Trophoblast cell (in vitro differentiated cells and primary cell): ENCODE measurements around the gene FGD2.

ENCODE experiments used
- DNase-seq, 2 donors: peaks; one replicate each; pipeline ENCODE4 v3.0.0-alpha.2; 2016
- H2AFZ ChIP-seq: 2 replicates; pipeline ENCODE4 v1.6.1; 2013; ENCODE audit warnings: low read length, moderate library complexity, mild to moderate bottlenecking; ENCODE audit not compliant: insufficient read depth, poor library complexity
- H2AK5ac ChIP-seq: 2 replicates; pipeline ENCODE4 v1.6.1; 2013; ENCODE audit warnings: mild to moderate bottlenecking, low read length
- H2BK120ac ChIP-seq: 2 replicates; pipeline ENCODE4 v1.6.1; 2013; ENCODE audit warnings: low read length, mild to moderate bottlenecking, moderate library complexity; ENCODE audit not compliant: insufficient read depth, poor library complexity
- H2BK12ac ChIP-seq: 2 replicates; pipeline ENCODE4 v1.6.1; 2013; ENCODE audit warnings: mild to moderate bottlenecking, low read length, moderate library complexity
- H2BK5ac ChIP-seq: 2 replicates; pipeline ENCODE4 v1.6.1; 2013; ENCODE audit warnings: low read length, low read depth, moderate library complexity, mild to moderate bottlenecking; ENCODE audit not compliant: poor library complexity
- H3K14ac ChIP-seq: 2 replicates; pipeline ENCODE4 v1.6.1; 2013; ENCODE audit warnings: mild to moderate bottlenecking, low read length
- H3K18ac ChIP-seq: 2 replicates; pipeline ENCODE4 v1.6.1; 2013; ENCODE audit warnings: mild to moderate bottlenecking, low read length
- H3K23ac ChIP-seq: 2 replicates; pipeline ENCODE4 v1.6.1; 2013; ENCODE audit warnings: low read length
- H3K27ac ChIP-seq: 2 replicates; pipeline ENCODE4 v1.5.1; 2013; ENCODE audit warnings: low read depth, mild to moderate bottlenecking, inconsistent platforms, low read length, moderate library complexity
- H3K27me3 ChIP-seq: 2 replicates; pipeline ENCODE4 v1.6.1; 2013; ENCODE audit warnings: inconsistent platforms, mild to moderate bottlenecking, low read length, moderate library complexity; ENCODE audit not compliant: insufficient read depth
- H3K36me3 ChIP-seq, 2 experiments: 1 replicate in 1 of 2; 2 replicates in 1 of 2; pipeline ENCODE4 v1.6.1; 2013; ENCODE audit warnings: low read length in 2 of 2, mild to moderate bottlenecking in 2 of 2, moderate library complexity in 1 of 2; ENCODE audit not compliant: insufficient read depth in 2 of 2, control insufficient read depth in 1 of 2
- H3K4ac ChIP-seq: 2 replicates; pipeline ENCODE4 v1.6.1; 2013; ENCODE audit warnings: low read depth, mild to moderate bottlenecking, low read length, moderate library complexity
- H3K4me1 ChIP-seq, 2 experiments: 1 replicate in 1 of 2; 2 replicates in 1 of 2; pipeline ENCODE4 v1.6.1; 2013; ENCODE audit warnings: low read length in 2 of 2, mild to moderate bottlenecking in 2 of 2, moderate library complexity in 1 of 2; ENCODE audit not compliant: insufficient read depth in 2 of 2, control insufficient read depth in 1 of 2
- H3K4me2 ChIP-seq: 2 replicates; pipeline ENCODE4 v1.6.1; 2013; ENCODE audit warnings: inconsistent platforms, mild to moderate bottlenecking, low read length, moderate library complexity
- H3K4me3 ChIP-seq: 2 replicates; pipeline ENCODE4 v1.5.1; 2013; ENCODE audit warnings: mild to moderate bottlenecking, low read depth, low read length, inconsistent platforms
- H3K79me1 ChIP-seq: one replicate; pipeline ENCODE4 v1.6.1; 2013; ENCODE audit warnings: low read length
- H3K79me2 ChIP-seq: 2 replicates; pipeline ENCODE4 v1.6.1; 2013; ENCODE audit warnings: low read length, mild to moderate bottlenecking; ENCODE audit not compliant: control insufficient read depth, insufficient read depth, poor library complexity
- H3K9ac ChIP-seq: 2 replicates; pipeline ENCODE4 v1.6.1; 2013; ENCODE audit warnings: mild to moderate bottlenecking, low read length
- H3K9me3 ChIP-seq: 2 replicates; pipeline ENCODE4 v1.6.1; 2013; ENCODE audit warnings: low read depth, mild to moderate bottlenecking, control low read depth, inconsistent platforms, low read length; ENCODE audit not compliant: insufficient read depth
- H4K12ac ChIP-seq: 2 replicates; pipeline ENCODE4 v1.6.1; 2013; ENCODE audit warnings: low read depth, mild to moderate bottlenecking, low read length, moderate library complexity
- H4K8ac ChIP-seq: 2 replicates; pipeline ENCODE4 v1.6.1; 2013; ENCODE audit warnings: low read depth, mild to moderate bottlenecking, low read length, moderate library complexity
- H4K91ac ChIP-seq: one replicate; pipeline ENCODE4 v1.6.1; 2013; ENCODE audit warnings: low read depth, mild to moderate bottlenecking, low read length, moderate library complexity
- WGBS: extraction: QIAGEN DNeasy Blood & Tissue Kit; methylation state at CpG from one replicate; pipeline ENCODE4 v1.1.7; 2013; ENCODE audit warnings: missing lambda C conversion rate; ENCODE audit not compliant: insufficient read length, insufficient coverage; ENCODE audit errors: extremely low coverage; 5-methylcytosine and 5-hydroxymethylcytosine counted together

The FGD2 gene

GRCh38 chr6:36977470-36977941, 27.9 kb upstream of the FGD2 start:
- H2BK12ac ChIP-seq = no peak overlapping the region
- DNase-seq = no peak
- H3K9me3 ChIP-seq = no peaks in the 10 kb centered on the region
- no peak overlapping the region for H3K14ac ChIP-seq
- no CpG with 5 or more reads among the region's 16 CpGs for WGBS
- no peak overlapping the region for H3K4me2 ChIP-seq
- H4K8ac ChIP-seq = no peak overlapping the region
- no peak overlapping the region for H2BK5ac ChIP-seq
- no peak overlapping the region for H3K18ac ChIP-seq
- H3K79me1 ChIP-seq = no peaks in the 10 kb centered on the region
- no peak overlapping the region for H3K4ac ChIP-seq
- peaks cover 3% of the 10 kb centered on the region in 2 experiments for H3K4me1 ChIP-seq
- H2AFZ ChIP-seq = no peak overlapping the region
- no peak overlapping the region for H3K23ac ChIP-seq
- H4K91ac ChIP-seq = no peak overlapping the region
- H3K4me3 ChIP-seq = no peak overlapping the region
- H2BK120ac ChIP-seq = no peak overlapping the region
- H3K36me3 ChIP-seq = peaks cover 55 to 64% of the 10 kb centered on the region in 2 experiments
- H4K12ac ChIP-seq = no peak overlapping the region
- H3K9ac ChIP-seq = no peak overlapping the region
- no peaks in the 10 kb centered on the region for H3K27me3 ChIP-seq
- H3K79me2 ChIP-seq = peaks cover 4% of the 10 kb centered on the region
- no peak overlapping the region for H2AK5ac ChIP-seq
- no peak overlapping the region for H3K27ac ChIP-seq

DNA sequence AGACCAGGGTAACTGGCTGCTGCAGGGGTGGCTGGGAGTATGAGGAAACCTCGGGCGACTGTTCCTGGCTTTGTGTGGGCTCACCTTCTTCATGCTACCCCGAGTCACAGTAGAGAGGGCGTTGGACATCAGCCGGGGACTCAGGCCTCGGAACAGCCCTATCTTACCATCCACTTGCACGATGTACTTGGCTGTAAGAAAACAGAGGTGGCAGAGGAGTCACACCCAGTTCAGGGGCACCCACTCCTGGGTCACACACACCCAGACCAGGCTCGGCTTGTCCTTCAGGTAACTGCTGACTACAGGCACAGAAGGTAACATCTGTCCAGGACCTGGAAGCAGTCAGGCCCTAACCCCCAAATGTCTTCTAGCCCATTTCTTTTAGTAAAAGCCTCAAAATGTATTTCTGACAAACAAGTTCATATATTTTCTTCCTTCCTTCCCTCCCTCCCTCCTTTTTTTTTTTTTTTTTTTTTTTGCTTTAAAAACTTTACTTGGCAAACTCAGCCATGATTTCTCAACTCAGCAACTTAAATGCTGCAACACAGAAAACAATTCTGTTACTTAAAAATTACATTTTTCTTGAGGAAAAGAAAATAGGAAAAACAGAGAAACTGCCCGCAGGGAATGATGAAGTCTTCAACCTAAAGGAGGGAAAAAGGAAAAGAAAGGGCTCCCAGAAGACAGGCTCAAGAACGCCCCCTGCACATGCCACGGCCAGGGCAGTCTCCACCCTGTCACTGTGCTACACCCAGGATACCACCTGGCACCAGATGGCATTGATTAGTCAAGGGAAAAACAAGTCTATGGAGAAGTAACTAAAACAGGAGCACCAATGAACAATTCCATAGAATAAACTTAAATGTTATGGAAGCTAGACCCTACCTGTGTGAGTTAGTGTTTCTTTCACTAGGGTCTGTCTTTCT, 26.8 kb upstream of the FGD2 start:
- Histone ChIP-seq H2AFZ (no peak overlapping the region), H4K91ac (no peak overlapping the region), H3K4me3 (no peak overlapping the region), H3K4me1 (no peaks in the 10 kb centered on the region), H3K23ac (no peak overlapping the region), H4K12ac (no peak overlapping the region), H3K4ac (no peak overlapping the region), H3K27me3 (no peaks in the 10 kb centered on the region), H3K14ac (no peak overlapping the region), H3K27ac (no peak overlapping the region), H3K79me2 (peaks cover 7% of the 10 kb centered on the region), H4K8ac (no peak overlapping the region), H2AK5ac (no peak overlapping the region), H3K79me1 (no peaks in the 10 kb centered on the region), H3K9ac (no peak overlapping the region), H3K4me2 (no peak overlapping the region), H2BK12ac (no peak overlapping the region), H2BK120ac (no peak overlapping the region), H3K36me3 (peaks cover 52 to 55% of the 10 kb centered on the region in 2 experiments), H3K18ac (no peak overlapping the region), H3K9me3 (no peaks in the 10 kb centered on the region), H2BK5ac (no peak overlapping the region)
- WGBS = no CpG with 5 or more reads among the region's 11 CpGs
- DNase-seq = no peak

GRCh38 chr6:36979347-36979742, 26.1 kb upstream of the FGD2 start:
- Histone ChIP-seq H4K12ac (no peak overlapping the region), H3K4me2 (no peak overlapping the region), H3K9ac (no peak overlapping the region), H3K14ac (no peak overlapping the region), H3K36me3 (peaks cover 48 to 50% of the 10 kb centered on the region in 2 experiments), H3K79me2 (peaks cover 10% of the 10 kb centered on the region), H4K91ac (no peak overlapping the region), H3K27ac (no peak overlapping the region), H3K4me3 (no peak overlapping the region), H3K23ac (no peak overlapping the region), H4K8ac (no peak overlapping the region), H2AK5ac (no peak overlapping the region), H3K27me3 (no peaks in the 10 kb centered on the region), H3K4ac (no peak overlapping the region), H2BK12ac (no peak overlapping the region), H2BK120ac (no peak overlapping the region), H3K79me1 (no peaks in the 10 kb centered on the region), H3K4me1 (no peaks in the 10 kb centered on the region), H2BK5ac (no peak overlapping the region), H3K9me3 (no peaks in the 10 kb centered on the region), H2AFZ (no peak overlapping the region), H3K18ac (no peak overlapping the region)
- WGBS = no CpG with 5 or more reads among the region's 4 CpGs
- DNase-seq = no peak

- H3K18ac ChIP-seq = no peak overlapping the region
- H3K9ac ChIP-seq = no peak overlapping the region
- WGBS = no CpG with 5 or more reads among the region's 6 CpGs
Observed at GRCh38 chr6:36980129-36980528, 25.3 kb upstream of the FGD2 start.

More at GRCh38 chr6:36980129-36980528, 25.3 kb upstream of the FGD2 start:
- H3K9me3 ChIP-seq = no peaks in the 10 kb centered on the region
- H3K79me2 ChIP-seq = peaks cover 17% of the 10 kb centered on the region
- H2AK5ac ChIP-seq = no peak overlapping the region
- no peaks in the 10 kb centered on the region for H3K27me3 ChIP-seq
- H3K79me1 ChIP-seq = peaks cover 2% of the 10 kb centered on the region
- no peak overlapping the region for H4K12ac ChIP-seq
- no peak for DNase-seq
- H3K4ac ChIP-seq = no peak overlapping the region
- no peak overlapping the region for H4K91ac ChIP-seq
- H3K4me3 ChIP-seq = no peak overlapping the region
- H3K4me2 ChIP-seq = no peak overlapping the region
- no peak overlapping the region for H3K27ac ChIP-seq
- H3K4me1 ChIP-seq = peaks cover 5 to 6% of the 10 kb centered on the region in 2 experiments
- no peak overlapping the region for H4K8ac ChIP-seq
- H3K14ac ChIP-seq = no peak overlapping the region
- no peak overlapping the region for H2BK12ac ChIP-seq
- no peak overlapping the region for H3K23ac ChIP-seq
- H2BK5ac ChIP-seq = no peak overlapping the region
- H2AFZ ChIP-seq = no peak overlapping the region
- H3K36me3 ChIP-seq = peaks cover 43% of the 10 kb centered on the region in 2 experiments
- no peak overlapping the region for H2BK120ac ChIP-seq
